NCI-H526 (cell line): ENCODE results near the gene GPSM1.
A peak's percentile ranks its signal among the peaks of the same experiment; 100 is the strongest.
"Not testable (repeated sequence)": the region's sequence is repeated elsewhere in the genome, so short reads cannot be mapped to it uniquely, and the experiment has no call there.

Source experiments
- DNase-seq, 2 experiments: peaks; one replicate each; lab custom pipeline; 2025; lab: John Stamatoyannopoulos, UW

Gene GPSM1

DNA sequence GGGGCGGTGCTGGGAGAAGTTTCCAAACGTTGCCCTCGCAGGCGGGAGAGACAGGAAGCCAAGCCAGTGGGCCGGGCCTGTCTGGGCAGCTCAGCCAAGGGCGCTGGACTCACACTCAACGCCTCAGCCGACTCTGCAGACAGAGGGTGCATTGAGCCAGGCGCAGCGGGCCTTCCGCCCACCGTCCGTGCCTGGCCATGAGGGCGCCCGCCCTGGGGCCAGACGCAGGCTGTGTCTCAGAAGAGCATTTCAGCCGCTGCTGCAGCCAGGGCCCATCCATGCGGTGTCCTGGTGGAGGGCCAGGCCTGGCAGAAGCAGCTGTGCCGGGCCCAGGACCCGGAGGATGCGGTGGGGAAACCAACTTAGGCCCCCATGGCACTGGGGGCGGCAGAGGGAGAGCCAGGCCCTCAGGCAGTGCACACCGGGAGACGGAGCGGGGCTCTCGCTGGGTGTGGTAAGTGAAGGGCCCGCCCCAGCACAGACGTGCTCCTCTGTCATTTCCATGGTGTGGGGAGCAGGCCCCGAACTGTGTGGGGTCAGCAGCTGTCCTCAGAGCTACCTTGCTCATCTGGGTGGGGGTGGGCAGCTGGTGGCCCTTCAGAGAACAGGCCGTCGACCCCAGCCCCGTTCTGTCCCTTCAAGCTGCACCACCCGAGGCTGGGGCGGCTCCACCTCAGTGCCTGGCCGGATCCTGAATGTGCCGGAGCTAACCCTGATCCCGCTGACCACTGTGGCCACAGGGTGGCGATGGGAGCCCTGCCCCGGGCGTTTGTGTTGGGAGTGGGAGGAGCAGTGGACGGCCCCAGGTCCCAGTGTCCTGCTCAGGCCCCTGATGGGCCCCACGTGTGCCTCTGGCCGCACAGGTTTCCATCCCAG is 18.2 kb downstream of the GPSM1 start:
- DNase-seq = no peak

DNA sequence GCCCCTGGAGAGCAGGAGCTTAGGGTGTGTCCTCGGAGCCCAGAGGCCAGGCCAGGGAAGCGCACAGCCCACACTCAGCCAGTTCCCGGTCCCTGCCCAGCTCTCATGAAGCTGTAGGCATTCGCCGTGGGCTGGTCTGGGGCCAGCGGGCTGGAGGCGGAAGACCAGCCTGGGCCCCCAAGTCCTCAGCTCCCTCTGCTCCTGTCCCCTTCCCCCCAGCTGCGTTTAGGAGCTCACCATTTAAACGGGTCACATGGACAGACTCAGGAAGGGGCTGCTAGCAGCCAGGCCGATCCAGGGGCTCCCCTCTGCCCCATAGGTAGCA is 18.8 kb downstream of the GPSM1 start:
- no peak for DNase-seq

DNA sequence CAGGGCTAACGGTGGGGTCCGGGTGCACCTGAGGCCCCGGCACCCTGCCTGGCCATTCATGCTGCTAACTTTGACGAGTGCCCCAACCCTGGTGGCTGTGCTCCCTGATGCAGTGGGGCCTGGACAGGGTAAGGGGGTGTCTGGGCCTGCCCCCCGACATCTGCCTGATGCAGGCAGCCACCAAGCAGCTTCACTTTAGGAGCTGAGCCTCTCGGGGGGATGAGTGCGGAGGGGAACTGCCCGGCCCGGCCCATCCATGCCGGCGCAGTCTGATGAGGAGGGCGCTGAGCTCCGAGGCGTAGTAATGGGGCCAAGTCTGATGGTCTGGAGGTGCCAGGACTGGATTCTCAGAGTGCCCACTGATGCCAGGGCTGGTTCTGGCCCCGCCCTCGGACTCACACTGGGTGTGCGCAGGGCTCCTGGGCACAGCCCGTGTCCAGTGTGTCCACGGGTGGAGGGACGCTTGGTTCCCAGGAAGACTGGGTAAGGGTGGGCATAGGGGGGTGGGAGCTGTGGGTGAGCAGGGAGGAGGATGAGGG is 19.7 kb downstream of the GPSM1 start:
- no peak for DNase-seq

DNA sequence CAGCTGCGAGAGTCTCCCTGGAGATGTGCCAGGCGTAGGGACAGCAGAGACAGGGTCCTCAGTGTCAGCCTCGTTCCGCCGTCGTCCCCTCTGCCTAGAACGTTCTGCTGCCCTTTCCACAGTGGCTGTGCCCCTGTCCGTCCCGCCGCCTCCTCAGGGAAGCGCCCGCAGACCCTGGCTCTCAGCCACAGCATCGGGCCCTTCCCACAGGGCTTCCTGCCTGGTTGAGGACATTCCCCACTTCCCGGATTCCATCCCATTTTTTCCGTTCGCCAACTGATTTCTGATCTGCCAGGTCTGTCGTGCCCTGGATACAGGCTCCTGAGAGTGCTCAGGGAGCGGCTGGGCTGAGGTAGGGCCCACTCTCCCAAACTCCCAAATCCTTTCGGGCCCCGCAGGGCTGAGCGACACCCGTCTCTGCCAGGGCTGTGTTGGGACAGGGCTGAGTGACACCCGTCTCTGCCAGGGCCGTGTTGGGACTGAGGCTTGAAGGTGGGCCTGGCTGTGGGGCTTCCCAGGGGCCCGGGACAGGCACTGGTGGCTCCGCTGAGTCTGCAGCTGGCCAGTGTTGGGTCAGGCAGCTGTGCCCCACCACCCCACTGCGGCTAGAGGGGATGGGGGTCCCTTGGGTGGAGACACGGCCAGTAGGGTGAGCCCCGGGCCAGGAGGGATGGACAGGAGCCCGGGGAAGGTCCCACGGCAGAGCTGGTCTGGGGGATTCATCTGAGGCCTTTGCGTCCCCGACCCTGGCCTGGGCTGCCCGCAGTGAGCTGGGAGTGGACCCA is 20.3 kb downstream of the GPSM1 start:
- no peak for DNase-seq

DNA sequence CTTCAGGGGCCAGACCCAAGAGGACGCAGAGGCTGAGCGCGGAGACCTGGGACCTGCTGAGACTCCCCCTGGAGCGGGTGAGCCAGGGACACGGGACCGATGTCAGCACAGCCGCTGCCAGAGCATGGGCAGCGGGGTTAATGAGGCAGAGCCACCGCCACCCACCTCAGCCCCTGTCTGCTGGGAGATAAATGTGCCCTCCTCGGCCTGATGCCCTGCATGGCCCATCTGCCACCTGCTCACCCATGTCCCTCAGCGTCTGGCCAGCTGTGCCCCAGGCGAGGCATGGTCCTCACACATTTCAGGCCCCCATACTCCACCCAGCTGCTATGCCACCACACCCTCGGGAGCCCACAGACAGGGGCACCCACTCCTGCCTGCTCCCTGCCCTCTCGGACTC is 21.4 kb downstream of the GPSM1 start:
- no peak for DNase-seq

DNA sequence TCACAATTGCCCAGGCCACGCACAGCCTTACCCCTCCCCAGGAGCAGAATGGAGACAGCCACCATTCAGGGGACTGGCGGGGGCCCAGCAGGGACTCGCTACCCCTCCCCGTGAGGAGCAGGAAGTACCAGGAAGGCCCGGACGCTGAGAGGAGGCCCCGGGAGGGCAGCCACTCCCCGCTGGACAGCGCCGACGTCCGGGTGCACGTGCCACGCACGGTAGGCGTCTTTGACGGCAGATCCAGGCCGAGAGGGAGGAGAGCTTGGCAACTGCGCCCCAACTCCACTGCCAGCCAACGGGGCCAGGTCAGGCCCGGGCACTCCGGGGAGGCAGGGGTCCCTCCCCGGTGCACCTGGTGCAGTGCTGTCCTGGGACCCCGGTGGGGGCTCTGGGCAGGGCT is 22.2 kb downstream of the GPSM1 start:
- DNase-seq = no peak

DNA sequence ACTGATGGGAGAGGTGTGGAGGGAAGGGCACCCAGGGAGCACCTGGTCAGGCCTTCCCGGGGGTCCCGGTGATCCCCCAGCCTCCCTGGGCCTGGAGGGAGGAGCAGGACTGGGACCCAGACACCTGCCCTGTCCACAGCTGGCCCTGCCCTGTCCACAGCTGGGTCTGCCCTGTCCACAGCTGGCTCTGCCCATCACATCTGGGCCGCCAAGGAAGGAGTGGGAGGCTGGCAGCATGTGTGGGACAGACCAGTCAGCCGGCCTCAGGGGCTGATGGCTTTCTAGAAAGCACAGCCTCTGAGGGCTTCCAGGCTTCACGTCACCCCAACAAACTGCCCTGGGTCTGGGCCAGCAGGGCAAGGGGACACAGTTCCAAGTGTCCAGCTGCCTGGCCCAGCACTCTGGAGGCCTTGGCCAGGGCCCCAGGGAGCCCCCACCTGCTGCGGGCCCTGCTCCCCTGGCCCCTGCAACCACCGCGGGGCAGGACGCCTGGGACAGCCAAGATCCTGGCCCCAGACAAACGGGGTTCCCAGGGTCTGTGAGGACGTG is 24.0 kb downstream of the GPSM1 start:
- no peak for DNase-seq

DNA sequence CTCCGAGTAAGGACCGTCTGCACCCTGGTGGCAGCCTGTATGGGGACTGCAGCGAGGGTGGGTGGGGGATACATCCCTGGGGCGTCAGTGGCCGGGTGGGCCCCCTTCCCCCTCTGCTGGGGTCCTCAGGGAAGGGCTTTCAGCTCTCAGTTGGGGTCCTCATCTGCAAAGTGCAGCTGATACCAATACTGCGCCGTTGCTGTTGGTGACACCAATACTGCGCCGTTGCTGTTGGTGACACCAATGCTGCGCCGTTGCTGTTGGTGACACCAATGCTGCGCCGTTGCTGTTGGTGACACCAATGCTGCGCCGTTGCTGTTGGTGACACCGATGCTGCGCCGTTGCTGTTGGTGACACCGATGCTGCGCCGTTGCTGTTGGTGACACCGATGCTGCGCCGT is 24.5 kb downstream of the GPSM1 start:
- not testable (repeated sequence) for DNase-seq

DNA sequence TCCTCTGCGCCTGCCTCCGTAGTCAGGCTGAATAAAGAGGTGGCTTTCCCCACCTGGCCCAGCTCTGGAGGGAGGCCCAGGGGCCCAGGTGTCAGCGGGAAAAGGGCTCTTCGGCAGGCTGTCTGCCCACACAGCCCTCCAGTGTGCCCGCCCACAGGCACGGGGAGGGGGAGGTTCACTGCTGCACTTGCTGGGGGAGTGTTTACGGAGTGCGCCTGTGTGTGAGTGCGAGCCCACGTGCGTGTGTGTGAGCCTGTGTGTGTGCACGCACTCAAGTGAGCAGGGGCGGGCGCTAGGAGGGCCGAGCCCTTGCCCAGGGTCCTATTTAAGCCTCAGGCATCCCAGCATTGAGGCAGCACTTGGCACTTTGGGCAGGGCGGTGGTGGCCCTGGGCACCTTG is 25.3 kb downstream of the GPSM1 start:
- DNase-seq = no peak

DNA sequence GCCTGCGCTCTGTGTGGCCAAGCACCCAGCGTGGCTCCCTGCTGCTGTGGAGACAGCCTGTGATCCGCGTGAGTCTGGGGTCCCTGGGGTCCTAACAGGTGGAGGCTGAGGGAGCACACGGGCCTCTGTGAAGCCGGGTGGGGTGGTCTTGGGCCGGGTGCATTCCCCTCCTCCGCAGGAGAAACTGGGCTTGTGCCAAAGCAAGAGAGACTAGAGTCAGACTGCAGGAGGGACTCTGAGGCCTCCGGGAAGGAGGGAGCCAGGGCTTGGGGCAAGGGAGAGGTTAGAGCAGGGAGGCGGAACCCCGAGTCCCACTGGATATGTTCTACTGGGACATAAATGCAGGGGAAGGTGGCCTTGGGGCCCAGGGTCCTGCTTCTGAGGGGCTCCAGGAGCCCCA is 25.7 kb downstream of the GPSM1 start:
- no peak for DNase-seq

DNA sequence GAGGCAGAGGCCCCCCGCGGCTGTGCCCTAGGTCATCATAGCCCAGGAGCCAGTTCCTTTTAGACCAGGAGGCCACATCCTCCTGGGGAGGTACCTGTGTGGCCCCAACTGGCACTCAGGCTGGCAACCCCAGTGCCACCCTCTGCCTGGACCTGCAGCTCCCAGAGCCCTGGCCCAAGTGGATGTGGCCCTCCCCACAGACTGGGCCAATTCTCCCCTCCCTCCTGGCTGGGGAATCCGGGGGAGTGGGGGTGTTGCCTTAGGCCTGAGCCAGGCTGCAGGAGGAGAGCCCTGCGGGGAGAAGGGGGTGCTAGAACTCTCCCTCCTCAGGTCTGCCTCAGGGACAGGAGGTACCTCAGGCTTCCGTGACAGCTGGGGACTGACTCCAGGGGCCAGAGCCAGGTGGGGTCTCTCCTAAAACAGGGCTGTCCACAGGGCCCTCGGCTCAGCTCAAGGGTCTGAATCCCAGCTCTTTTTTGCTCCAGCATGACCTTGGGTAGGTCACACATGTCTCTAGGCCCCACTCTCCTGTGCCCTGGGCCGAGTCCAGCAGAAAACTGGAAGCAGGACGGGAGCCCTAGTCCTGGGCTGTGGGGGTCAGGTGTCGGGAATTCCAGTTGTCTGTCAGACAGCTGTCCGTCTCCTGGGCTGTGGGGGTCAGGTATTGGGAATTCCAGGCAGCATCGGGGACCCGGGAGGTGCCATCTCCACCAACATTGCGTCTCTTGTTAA is 26.6 kb downstream of the GPSM1 start:
- DNase-seq = no peak

DNA sequence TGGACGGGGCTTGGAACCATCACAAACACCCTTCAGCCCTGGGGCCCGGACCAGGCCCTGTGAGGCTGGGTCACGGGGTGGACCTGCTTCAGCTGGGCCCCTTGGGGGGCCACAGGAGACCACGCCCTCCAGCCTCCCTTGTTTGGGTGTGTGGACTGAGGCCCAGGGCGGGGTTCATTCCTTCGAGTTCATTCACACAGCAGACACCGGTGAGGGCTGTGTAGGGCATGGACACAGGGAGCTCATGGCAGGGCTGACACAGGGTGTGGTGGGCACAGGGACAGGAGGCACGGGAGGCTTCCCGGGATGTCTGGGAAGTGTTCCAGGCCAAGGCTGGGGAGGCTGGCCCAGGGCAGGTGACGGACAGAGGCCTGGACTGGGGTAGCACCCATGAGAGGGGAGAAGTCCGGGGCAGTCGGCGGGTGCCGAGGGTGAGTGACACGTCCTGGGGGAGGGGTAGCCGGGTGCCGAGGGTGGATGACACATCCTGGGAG is 27.3 kb downstream of the GPSM1 start:
- DNase-seq = peak in 1 of 2 experiments; percentile 22

DNA sequence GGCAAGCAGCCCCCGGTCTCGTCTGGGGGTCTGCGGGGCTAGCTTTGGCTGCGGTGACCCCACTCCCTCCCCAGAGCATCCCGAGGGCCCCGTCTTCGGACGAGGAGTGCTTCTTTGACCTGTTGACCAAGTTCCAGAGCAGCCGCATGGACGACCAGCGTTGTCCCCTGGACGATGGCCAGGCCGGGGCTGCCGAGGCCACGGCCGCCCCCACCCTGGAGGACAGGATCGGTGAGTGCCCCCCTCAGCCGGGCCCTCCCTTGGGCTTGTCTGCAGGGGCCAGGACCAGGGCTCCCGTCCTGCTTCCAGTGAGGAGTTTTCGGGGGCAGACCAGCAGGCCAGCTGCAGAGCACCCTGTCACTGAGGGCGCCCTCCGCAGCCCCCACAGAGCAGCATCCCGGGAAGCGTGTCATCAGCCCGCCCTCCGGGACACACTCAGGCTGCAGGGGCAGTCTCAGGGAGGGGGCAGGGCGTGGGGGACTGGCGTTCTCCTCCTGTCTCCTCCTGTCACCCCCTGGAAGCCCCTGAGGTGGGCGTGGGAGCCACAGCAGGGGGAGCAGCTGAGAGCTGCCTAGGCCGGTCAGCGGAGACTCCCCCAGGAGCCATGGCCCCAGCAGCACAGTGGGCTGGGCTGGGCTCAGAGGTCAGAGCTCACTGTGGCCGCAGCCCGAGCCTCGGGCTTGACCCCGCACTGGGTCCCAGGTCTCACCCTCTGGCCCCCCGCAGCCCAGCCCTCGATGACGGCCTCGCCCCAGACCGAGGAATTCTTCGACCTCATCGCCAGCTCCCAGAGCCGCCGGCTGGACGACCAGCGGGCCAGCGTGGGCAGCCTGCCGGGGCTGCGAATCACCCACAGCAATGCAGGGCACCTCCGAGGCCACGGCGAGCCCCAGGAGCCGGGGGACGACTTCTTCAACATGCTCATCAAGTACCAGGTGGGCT is 28.5 kb downstream of the GPSM1 start:
- DNase-seq = no peak

DNA sequence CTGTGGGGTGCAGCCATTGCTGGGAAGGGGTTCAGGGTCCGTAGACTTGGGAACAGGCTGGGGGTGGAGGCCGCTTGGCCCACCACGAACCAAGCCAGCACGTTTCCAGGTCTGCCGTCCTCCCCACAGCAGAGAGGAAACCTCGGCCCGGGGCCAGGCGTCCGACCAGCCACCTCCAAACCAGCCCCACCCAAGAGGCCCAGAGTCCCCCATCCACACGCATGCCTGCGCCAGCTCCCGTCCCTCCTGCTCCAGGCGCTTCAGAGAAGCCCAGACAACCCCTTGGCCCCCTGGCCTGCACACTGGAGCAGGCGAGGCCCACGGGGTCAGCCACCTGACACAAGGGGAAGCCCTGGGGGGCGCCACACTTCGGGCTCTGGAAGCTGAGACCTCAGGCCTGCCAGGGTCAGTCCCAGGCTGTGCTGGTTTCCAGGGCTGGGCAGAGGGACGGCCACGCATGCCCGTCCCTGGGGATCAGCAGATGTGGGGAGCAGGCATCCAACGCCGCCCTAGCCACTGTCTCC is 29.9 kb downstream of the GPSM1 start:
- DNase-seq = no peak

DNA sequence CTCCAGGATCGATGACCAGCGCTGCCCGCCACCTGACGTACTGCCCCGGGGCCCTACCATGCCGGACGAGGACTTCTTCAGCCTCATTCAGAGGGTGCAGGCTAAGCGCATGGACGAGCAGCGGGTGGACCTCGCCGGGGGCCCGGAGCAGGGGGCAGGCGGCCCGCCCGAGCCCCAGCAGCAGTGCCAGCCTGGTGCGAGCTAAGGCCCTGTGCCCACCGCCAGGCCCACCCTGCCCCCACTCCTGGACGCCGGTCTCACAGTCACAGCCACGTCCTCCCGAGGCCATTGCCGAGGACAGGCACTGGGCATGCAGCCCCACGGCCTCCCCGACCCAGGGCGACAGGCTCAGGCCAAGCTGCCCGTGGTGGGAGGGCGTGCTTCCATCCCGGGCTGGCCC is 30.7 kb downstream of the GPSM1 start:
- DNase-seq = no peak

DNA sequence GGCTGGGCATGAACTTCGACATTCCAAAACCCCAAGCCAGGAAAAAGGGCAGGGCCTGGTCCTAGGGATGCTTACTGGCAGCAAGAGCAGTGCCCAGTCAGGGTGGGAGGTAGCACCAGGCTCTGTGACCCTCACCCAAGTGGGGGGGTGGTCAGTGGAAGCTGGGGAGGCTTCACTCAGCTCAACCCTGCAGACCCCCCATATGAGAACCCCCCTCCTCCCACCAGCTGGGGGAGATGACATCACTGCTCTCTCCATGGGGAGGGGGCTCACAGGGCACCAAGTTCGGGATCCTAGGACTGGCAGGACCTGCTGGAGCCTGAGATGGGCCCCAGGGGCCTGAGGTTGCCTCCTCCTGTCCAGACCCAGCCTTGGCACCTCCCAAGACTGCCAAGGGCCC is 31.5 kb downstream of the GPSM1 start:
- DNase-seq = no peak

DNA sequence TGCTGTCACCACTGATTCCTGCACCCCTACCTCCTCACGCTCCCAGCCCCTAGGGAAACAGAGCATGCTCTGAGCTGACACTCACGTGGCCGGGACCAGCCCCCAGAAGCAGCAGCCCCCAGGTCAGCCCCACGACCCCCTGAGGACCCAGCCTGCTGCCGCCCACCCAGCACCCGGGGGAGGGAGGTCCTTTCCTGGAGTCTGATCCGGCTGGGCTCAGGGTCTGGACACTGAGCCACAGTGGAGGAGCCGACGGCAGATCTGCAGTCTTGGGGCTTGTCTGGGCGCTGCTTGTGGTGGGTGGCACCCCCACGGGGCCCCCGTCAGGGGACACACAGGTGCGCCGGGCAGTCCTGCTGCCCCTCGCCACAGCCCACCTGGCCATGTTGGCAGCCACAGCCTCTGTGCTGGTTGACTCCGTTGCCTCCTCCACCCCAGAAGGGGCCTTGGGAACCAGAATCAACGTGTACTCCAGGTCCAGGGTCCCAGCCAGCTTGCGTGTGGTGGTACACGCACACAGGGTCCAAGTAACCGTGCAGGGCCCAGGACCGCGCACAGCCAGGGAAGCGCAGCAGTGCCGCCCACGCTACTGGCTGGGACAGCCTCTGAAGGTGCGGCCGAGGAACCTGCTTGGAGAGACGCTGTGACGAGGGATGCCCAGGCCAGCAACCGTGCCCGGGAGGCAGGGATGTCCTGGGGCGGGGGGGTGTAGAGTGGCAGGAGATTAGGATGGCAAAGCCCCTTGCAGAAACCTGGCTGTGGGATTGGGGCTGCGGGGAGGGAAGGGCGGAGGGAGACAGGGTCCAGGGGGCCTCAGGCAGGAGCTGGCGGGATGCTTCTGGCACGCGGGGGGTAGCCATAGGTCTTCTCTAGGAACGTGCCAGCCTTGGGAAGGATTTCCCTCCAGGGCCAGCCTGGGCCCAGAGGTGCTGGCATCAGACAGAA is 32.7 kb downstream of the GPSM1 start:
- DNase-seq = no peak

DNA sequence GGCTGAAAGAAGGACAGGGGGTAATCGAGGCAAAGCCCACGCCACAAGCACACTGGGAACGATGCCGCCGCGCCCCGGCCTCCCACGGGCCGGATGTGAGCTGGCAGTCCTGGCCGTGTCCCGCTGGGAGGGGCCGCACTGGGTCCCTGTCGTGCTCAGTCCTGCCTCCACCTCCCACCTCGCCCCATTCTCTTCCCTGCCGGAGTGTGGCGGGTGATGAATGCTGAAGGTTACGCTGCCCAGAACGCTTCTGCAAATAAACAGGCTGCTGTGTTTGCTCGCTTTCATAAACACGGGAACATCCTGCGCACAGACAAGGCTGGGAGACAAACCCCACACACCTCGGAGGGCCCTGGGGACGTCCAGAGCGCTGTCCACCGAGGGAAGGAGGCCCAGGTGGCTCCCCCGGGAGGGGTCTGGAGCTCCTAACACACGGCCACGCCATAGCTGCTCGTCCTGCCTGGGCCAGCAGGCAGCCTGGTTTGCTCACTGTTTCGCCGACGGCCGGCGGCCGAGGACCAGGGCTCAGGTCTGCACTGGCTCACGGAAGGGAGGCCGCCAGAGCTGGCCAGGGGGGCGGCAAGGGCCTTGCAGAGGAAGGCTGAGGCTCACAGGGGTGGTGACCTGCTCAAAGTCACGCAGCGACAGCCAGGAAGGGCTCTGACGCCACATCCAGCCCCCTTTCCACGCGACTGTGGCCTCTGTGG is 33.9 kb downstream of the GPSM1 start:
- DNase-seq = no peak
